LNCaP clone FGC (cell line): ENCODE measurements around the gene DHRS1.

Experiments
- DNase-seq: peaks from one replicate; pipeline ENCODE4 v3.0.0-alpha.2; 2011; ENCODE audit warnings: low read depth
- H3K4me3 ChIP-seq: 2 replicates; pipeline ENCODE4 v1.5.1; 2011; ENCODE audit warnings: mild to moderate bottlenecking, low read depth, low read length, control low read depth
- CTCF ChIP-seq: IDR thresholded peaks from 2 replicates; pipeline ENCODE4 v1.5.1; 2012; ENCODE audit warnings: mild to moderate bottlenecking; ENCODE audit not compliant: control insufficient read depth, insufficient read depth; ENCODE audit errors: extremely low read depth

Gene DHRS1

GRCh38 chr14:24327303-24327702, 27.7 kb upstream of the DHRS1 start:
- DNase-seq, result no peak
- TF ChIP-seq CTCF, result no peak
- no peak overlapping the region for H3K4me3 ChIP-seq

- no peak overlapping the region for H3K4me3 ChIP-seq
- DNase-seq, result no peak
- TF ChIP-seq CTCF, result no peak
Measured at GRCh38 chr14:24325963-24326362, 26.4 kb upstream of the DHRS1 start.

- no peak for DNase-seq
- H3K4me3 ChIP-seq, result no peak overlapping the region
- TF ChIP-seq CTCF, result no peak
Measured at GRCh38 chr14:24325041-24325530, 25.5 kb upstream of the DHRS1 start.

GRCh38 chr14:24324024-24324423, 24.4 kb upstream of the DHRS1 start:
- DNase-seq, result no peak
- H3K4me3 ChIP-seq, result no peak overlapping the region
- TF ChIP-seq CTCF, result no peak

GRCh38 chr14:24323341-24323740, 23.8 kb upstream of the DHRS1 start:
- no peak for TF ChIP-seq CTCF
- DNase-seq, result no peak
- no peak overlapping the region for H3K4me3 ChIP-seq

GRCh38 chr14:24322672-24323071, 23.1 kb upstream of the DHRS1 start:
- no peak for DNase-seq
- H3K4me3 ChIP-seq, result no peak overlapping the region
- TF ChIP-seq CTCF, result no peak

- DNase-seq, result no peak
- no peak for TF ChIP-seq CTCF
- H3K4me3 ChIP-seq, result no peak overlapping the region
Measured at GRCh38 chr14:24321212-24321975, 21.8 kb upstream of the DHRS1 start.
